Vagina (tissue), 2 donors: Measurements from ENCODE around the gene ACOXL.

Source experiments
- POLR2A ChIP-seq, 2 donors: fragments of 450-650 bp; IDR thresholded peaks; one replicate each; pipeline ENCODE4 v1.6.1; 2017; ENCODE audit warnings: antibody characterized with exemption in 2 of 2, mild to moderate bottlenecking in 2 of 2, moderate library complexity in 2 of 2
- TF ChIP-seq, protein P1 (sequence below), 3 experiments: fragments of 450-650 bp in 2 of 3; fragments of 200-600 bp in 1 of 3; sonication (generic) in 1 of 3; IDR thresholded peaks; one replicate each; pipeline ENCODE4 v1.5.1; 2017 to 2019; ENCODE audit warnings: antibody characterized with exemption in 3 of 3, mild to moderate bottlenecking in 2 of 3, moderate library complexity in 2 of 3

- TF ChIP-seq, protein P1, sequence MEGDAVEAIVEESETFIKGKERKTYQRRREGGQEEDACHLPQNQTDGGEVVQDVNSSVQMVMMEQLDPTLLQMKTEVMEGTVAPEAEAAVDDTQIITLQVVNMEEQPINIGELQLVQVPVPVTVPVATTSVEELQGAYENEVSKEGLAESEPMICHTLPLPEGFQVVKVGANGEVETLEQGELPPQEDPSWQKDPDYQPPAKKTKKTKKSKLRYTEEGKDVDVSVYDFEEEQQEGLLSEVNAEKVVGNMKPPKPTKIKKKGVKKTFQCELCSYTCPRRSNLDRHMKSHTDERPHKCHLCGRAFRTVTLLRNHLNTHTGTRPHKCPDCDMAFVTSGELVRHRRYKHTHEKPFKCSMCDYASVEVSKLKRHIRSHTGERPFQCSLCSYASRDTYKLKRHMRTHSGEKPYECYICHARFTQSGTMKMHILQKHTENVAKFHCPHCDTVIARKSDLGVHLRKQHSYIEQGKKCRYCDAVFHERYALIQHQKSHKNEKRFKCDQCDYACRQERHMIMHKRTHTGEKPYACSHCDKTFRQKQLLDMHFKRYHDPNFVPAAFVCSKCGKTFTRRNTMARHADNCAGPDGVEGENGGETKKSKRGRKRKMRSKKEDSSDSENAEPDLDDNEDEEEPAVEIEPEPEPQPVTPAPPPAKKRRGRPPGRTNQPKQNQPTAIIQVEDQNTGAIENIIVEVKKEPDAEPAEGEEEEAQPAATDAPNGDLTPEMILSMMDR (IDR thresholded peaks at IDR 0.05): no peak
- TF ChIP-seq POLR2A (IDR thresholded peaks at IDR 0.05): no peak
Observed at GRCh38 chr2:110994250-110994961, 262.0 kb downstream of the ACOXL start.
